NCI-H2227 treated with DMSO at 0.1 percent for 48 hours (cell line): ENCODE measurements around the gene XRCC2.
A peak's percentile ranks its signal among the peaks of the same experiment; 100 is the strongest.
"Not testable (repeated sequence)": the region's sequence is repeated elsewhere in the genome, so short reads cannot be mapped to it uniquely, and the experiment has no call there.

ENCODE experiments used
- DNase-seq: peaks from one replicate; lab custom pipeline; 2025; lab: John Stamatoyannopoulos, UW

Gene XRCC2

DNA sequence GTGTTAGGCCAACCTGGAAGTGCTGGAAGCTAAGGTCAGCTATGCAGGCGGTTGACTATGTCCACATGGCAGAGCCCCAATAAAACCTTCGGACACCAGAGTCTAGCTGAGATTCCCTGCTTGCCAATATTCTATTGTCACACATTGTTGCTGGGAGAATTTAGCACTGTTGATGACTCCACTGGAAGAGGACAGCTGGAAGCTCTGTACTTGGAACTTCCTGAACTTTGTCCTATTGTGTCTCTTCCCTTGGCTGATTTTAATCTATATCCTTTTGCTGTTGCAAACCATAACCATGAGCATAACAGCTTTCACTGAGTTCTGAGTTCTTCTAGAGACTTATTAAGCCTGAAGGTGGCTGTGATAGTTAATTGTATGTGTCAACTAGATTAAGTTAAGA lies 12.0 kb downstream of the XRCC2 start:
- no peak for DNase-seq

DNA sequence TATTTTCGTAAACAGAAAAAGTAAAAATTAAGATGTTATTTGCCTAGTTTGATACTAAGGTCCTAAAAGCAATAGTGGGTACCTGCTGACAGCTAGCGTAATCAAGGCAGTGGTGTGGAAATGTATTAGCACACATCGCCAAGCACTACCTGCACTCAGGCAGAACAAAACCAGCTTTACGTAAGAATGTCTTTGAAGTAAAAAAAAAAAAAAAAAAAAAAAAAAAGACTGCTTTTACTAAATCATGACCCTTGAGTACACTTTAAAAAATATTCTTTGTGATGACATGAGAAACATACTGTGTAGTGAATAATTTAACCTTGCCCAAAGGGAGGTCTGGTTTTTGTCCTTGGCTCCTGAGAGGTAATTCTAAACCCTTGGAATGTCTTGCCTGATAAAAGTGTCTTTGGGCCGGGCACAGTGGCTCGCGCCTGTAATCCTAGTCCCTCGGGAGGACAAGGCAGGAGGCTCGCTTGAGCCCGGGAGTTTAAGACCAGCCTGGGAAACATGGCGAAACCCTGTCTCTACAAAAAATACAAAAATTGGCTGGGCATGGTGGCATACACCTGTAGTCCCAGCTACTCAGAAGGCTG lies 12.7 kb downstream of the XRCC2 start:
- no peak for DNase-seq

DNA sequence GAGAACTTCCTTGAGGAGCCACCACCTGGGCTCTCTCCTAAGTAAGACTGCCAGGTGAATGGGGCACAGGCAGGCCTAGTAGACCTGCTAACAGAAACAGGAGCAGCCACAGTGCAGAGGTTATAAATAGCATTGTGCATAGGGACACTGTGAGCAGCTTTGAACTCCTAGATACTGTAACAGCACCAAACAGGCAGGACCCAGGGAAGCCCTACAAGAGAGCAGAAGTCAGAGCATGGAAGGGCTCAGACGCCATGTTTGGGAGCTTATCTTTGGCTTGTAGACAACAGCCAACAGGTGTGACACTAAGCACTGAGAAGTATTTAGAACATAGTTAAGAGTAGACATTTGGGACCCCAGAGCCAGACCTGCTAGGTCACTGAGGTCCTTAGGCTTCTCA lies 14.5 kb downstream of the XRCC2 start:
- DNase-seq: no peak

DNA sequence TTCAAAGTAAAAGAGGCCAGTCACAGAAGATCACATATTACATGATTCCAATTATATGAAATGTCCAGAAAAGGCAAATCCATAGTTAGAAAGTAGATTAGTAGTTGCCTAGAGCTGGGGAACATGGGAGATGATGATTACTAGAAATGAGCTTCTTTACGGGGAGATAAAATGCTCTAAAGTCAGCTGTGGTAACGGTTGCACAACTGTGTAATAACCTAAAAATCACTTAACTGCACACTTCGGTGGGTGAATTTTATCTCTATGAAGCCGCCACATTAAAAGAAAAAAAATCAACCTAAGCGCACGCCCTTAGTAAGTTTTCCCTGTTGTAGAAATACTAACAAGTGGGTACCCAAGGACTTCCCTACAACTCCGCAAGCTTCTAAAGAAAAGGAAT lies 15.9 kb downstream of the XRCC2 start:
- no peak for DNase-seq

DNA sequence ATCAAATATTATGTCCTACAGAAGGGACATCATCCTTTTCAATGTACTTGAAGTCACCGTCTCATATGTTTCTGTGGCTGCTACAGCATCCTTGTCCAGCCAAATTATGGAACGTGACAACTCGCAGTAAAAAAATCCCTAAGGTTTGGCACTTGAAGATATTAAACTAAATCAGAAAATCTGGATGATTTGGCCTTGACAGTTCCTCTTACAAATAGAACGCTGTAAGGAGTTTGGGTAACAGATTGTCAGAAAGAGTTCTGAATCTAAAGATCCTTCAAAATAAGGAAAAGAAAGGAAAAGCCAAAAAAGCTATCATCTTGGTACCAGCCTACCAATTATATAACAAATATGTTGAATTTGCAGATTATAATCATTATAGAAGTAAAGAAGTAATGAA lies 21.0 kb downstream of the XRCC2 start:
- DNase-seq: no peak

DNA sequence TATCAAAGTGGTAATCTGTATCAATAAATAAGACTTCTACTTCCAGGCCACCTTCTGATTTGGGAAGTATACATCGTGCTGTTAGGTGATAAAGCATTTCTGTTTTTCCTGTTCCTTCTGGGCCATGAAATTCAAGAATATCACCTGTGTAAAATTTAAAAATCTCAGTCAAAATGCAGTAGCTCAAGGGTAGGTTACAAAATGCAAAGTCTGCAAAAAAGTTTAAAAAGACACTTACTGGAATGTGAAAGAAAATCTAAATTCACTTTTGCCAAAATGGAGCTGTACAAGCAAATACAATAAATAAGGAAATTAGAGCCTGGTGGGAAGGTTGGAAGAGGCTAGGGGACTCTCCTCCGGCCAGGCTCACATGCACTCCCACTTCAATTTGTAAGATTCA lies 26.7 kb downstream of the XRCC2 start:
- DNase-seq: no peak

DNA sequence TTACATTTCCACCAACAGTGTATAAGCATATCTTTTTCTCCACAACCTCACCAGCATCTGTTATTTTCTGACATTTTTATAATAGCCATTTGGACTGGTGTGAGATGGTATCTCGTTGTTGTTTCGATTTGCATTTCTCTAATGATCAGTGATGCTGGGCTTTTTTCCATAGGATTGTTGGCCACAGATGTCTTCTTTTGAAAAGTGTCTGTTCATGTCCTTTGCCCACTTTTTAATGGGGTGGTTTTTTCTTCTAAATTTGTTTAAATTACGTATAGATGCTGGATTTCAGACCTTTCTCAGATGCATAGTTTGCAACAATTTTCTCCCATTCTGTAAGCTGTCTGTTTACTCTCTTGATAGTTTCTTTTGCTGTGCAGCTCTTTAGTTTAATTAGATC lies 28.9 kb downstream of the XRCC2 start:
- DNase-seq: no peak

DNA sequence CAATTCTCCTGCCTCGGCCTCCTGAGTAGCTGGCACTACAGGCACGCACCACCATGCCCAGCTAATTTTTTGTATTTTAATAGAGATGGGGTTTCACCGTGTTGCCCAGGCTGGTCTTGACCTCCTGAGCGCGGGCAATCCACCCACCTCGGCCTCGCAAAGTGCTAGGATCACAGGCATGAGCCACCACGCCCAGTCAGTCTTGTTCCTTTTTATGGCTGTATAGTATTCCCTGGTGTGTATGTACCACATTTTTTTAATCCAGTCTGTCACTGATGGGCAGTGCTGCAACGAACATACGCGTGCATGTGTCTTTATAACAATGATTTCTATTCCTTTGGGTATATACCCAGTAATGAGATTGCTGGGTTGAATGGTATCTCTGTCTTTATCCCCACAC lies 29.4 kb downstream of the XRCC2 start:
- not testable (repeated sequence) for DNase-seq

DNA sequence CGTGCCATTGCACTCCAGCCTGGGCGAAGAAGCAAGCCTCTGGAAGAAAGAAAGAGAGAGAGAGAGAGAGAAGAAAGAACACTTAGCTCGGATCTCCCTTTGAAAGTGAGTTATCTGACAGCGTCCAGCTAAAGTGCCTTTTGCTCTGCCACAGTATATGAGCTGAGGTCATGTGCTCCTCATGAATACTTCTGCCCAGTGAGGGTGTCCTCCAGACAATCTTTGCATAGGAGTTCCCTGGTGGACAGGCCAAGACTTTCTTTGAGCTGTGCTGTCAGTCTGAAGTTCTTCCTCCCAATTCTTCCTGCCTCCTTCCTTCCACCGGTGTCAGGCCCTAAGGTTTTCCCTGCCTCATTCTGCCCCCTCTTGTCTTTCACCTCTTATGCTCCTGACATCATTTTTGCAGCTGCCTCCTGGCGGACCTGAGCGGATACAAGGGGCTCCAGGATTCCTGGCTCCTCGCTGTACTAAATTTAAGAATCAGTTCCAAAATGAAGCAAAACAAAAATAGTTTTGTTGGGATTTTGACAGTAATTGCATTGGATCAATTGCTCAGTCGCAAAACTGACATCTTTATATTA lies 31.9 kb downstream of the XRCC2 start:
- no peak for DNase-seq

DNA sequence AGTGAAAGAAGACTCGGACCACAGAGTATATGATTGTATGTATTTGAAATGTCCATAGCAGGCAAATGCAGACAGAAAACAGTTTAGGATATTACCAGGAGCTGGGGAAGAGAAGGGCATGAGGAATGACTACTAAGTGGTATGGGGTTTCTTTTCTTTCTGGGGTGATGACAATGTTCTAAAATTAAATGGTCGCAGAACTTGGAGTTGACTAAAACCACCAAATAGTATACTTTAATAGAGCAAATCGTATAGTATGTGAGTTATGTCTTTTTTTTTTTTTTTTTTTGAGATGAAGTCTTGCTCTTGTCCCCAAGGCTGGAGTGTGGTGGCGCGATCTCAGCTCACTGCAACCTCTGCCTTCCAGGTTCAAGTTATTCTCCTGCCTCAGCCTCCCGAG lies 34.6 kb downstream of the XRCC2 start:
- DNase-seq: no peak

DNA sequence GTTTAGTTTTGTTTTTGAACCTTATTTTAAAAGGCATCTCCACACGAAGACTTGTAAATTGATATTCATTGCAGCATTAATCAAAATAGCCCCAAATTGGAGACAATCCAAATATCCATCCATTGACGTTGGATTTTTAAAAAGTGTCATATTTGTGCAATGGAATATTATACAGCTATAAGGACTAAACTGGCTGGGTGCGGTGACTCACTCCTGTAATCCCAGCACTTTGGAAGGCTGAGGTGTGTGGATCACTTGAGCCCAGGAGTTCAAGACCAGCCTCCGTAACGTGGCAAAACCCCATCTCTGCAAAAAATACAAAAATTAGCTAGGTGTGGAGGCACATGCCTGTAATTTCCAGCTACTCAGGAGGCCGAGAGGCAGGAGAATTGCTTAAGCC lies 35.1 kb downstream of the XRCC2 start:
- no peak for DNase-seq

DNA sequence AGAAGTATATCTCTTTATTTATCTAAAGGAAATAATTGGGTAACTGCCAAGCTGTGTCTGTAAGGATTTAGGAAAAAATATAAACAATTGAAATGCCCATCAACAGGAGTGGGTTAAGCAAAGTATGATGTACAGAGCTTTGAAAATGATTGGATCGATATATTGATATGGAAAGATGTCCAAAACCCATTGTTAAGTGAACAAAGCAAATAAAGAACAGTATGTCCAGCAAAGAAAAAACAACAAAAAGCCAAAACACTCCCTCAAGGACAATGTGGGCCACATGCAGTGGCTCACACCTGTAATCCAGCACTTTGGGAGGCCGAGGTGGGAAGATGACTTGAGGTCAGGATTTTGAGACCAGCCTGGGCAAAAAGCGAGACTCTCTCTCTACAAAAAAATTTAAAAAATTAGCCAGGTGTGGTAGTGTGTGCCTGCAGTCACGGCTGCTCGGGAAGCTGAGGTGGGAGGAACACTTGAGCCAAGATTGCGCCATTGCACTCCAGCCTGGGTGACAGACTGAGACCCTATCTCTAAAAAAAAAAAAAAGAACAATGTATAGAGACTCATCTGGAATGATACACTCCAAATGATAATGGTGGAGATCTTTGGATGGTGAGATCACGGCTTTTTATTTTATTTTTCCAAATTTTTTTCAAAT lies 37.9 kb downstream of the XRCC2 start:
- DNase-seq: no peak

DNA sequence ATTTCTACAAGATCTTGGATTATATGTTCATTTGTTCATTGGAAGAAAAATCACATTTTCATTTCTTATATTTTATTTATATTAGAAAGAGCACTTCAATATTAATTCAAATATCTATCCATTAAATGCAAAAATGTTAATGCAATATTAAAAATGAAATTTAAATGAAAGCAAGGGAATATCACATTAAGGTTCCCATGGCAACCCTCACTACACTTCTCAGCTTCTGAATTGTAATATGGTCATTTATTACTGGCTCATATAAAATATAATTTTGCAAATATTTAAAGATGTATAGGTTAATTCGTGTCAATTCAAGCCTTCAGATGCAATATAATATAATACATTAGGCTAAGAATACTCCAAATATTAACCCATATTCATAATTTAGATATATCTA lies 38.8 kb downstream of the XRCC2 start:
- no peak for DNase-seq

DNA sequence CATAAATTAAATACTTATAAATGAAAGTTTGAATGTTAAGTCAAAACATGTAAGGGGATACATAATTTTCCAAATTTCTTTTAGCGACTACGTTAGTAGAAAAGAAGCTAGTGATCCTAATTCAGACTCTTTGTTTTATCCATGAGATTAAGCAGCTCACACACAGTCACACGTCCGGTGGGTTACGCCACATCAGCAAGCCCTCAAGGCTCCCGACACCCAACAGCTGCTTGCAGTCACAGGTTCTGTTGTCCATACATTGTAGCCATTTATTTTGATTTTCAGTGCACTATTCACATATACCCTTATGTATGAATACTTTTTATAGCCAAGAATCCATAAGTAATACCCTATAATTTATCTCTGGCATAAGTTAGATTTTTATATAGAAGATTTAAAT lies 39.5 kb downstream of the XRCC2 start:
- DNase-seq: no peak

DNA sequence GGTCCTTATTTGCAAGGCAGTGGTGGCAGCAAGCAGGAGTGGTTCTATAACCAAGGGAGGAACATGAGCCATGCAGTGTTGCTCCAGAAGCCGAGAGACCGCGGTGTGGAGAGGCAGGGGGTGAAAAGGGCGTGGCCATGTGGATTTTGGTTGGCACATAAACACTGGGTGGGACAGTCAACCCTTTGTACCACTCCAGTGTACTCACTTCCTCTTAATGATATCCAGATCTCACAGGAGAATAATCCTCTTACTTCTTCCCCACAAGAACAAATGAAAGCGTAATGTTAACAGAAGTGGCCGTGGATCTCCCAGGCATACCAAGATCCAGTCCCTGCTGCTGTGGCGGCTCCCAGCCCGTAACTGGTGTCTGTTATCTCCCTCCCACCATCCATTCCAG lies 42.4 kb downstream of the XRCC2 start:
- no peak for DNase-seq

DNA sequence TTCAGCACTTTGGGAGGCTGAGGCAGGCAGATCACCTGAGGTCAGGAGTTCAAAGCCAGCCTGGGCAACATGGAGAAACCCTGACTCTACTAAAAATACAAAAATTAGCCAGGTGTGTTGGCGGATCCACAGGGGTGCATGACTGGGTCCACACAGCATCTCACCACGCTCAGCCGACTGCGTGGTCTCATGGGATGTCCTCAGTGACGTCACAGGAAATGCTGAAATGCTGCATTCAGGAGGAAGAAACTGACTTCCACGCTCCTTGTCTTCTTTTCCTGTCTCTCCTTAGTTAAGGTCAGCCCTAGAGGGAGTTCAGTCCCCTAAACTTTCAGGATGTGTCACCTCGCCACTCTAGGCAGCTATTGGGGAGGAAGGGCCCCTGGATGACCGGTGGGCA lies 42.9 kb downstream of the XRCC2 start:
- no peak for DNase-seq

DNA sequence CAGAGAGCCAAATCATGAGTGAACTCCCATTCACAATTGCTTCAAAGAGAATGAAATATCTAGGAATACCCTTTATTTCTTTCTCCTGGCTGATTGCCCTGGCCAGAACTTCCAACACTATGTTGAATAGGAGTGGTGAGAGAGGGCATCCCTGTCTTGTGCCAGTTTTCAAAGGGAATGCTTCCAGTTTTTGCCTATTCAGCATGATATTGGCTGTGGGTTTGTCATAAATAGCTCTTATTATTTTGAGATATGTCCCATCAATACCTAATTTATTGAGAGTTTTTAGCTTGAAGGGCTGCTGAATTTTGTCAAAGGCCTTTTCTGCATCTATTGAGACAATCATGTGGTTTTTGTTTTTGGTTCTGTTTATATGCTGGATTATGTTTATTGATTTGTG lies 47.2 kb downstream of the XRCC2 start:
- DNase-seq: not testable (repeated sequence)

DNA sequence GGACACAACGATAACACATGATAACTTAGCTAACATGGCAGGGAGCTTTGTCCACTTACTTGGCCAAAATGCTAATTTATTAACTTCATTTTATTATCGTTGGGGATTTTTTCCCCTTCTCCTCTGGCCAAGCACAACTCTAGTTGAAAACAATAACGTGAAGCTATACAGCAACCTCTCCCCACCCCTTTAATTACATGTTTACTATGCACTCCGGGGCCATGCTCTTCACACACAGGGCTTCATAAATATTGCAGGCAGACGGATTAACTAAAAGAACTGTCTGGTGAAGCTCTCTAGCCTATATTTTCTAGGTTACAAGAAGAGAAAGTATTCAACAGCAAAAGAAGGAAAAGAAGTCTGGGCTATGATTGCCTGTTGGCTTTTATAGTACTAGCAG lies 51.7 kb downstream of the XRCC2 start:
- peak; percentile 86 for DNase-seq

DNA sequence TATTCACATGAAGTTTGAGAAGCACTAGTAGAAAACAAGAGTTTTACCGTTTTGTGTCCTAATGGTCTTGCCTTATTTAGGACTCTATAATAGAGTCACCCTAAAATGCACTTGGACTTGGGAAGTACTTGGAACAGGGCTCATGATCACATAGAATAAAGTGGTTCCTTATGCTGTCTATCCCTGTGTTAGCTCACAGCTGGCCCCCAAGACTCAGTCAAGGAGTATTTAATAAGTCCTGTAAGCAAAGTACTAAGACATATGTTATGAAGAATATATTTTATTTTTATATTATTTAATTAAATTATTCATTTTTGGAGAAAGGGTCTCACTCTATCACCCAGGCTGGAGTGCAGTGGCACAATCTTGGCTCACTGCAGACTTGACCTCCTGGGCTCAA lies 54.5 kb downstream of the XRCC2 start:
- no peak for DNase-seq

DNA sequence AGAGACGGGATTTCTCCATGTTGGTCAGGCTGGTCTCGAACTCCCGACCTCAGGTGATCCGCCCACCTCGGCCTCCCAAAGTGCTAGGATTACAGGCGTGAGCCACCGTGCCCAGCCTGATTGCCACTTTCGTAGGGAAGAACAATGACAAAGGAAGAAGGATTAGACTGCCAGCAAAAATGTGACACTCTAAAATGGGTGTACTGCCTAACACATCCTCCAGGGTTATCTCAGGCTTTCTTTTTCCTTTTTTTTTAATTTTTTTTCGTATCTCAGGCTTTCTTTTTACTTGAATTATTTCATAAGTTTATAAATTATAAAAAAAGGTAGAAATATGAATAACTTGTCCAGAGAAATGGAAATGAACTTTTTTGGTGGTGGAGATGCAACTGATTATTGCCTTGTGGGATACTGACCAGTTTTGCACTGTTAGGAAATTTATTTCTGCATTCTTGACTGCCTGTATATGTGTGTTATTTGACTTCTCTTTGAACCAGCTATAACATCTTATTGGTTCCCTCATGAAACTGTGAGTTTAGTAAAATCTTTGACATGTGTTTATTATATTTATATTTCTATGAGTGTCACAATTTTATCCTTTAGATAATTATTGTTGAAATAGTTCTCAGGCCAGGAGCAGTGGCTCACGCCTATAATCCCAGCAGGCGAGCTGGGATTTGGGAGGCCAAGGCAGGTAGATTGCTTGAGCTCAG lies 56.8 kb downstream of the XRCC2 start:
- DNase-seq: no peak

DNA sequence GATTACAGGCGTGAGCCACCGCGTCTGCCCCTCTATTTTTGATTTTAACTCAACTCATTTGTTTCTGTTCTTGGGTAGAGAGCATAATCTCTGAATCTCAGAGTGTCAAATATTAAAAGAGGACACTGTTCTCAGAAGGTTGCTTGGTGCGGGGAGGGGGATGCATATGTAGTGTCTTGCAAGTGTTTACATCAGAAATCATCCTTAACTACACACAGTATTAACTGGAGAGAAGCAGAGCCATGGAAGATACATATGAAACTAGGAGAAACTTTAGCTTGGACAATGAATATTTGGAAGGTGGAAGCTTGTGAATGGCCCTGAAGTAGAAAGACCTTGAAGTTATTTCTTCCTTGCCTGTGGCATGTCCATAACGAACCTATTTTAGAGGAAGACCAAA lies 57.5 kb downstream of the XRCC2 start:
- DNase-seq: no peak

DNA sequence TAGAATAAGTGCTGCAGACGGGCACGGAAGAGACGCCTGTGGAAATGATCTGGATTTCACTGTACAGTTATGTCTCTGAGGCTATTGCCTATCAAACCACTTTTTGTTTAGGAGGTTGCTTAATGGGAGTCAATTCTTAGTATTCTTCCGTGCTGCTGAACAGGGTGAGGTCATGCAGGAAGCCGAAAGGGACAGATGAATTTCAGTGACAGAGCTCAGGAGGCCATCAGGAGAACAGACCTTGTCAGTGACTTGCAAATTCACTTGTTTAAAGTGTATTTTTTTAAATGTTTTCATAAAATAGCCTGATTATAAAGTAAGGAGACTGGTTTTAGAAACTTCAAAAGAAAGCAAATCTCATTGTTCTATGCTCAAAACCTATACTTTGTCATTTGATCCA lies 58.9 kb downstream of the XRCC2 start:
- no peak for DNase-seq

DNA sequence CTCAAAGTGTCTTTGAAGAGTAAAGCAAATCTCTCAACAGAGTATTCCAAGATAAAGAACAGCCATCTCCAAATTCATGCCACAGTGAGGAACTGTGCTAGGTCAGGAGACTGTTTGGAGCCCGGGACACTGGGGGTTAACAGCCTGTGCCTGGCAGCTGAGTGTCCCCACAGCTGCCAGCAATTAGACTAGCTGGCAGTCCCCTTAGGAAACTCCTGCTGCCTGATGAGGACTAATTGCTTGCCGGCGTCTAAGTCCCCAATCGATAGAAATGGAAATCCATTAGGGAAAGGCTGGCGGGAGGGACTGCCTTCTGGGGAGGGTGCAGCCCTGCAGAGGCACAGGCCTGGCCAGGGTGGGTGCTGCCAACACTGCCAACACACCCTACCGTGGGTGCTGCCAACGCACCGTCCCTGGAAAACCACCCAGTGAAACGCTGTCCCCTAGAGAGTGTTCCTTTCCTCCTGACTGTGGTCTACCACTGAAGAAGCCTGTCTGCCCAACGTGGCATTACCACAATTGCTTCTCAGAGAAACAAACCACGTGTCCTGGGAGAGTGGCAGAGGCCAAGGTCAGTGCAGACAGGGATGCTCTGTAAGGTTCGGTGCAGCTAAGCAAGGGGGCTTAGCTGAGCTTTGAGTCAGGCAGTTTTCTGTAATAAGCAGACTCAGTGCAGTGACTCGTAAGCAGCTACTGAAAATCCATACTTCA lies 60.8 kb downstream of the XRCC2 start:
- peak; percentile 78 for DNase-seq
